H1 (cell line): ENCODE data around the gene WNT11. TPM values are rescaled to one million over a fixed set of nuclear protein-coding genes. Genes with fewer than 3 reads are reported as not detected.

Source experiments
- CTCF ChIA-PET: fragments of 300-600 bp; sonication (Branson Sonifier 250); formaldehyde crosslinking; loops from one replicate; lab custom pipeline; 2021; ENCODE audit not compliant: partially characterized antibody; lab: Charles Lee
- POLR2A ChIA-PET: fragments of 300-600 bp; sonication (Branson Sonifier 250); formaldehyde crosslinking; loops from one replicate; lab custom pipeline; 2021; ENCODE audit warnings: inconsistent platforms; ENCODE audit not compliant: partially characterized antibody; lab: Charles Lee
- DNase-seq, 2 experiments: peaks; one replicate each; pipeline versions ENCODE4 v3.0.0 to v3.0.0-alpha.2; 2010 to 2022; ENCODE audit warnings: low spot score in 2 of 2, low read depth in 1 of 2, mixed read lengths in 1 of 2
- FAIRE-seq: peaks from 2 replicates; lab custom pipeline; 2011; peaks lifted over from hg19 to GRCh38; lab: Jason Lieb, UNC
- H2AFZ ChIP-seq: 2 replicates; pipeline ENCODE4 v1.8.1; 2012; ENCODE audit warnings: low read length, inconsistent platforms
- H2AK5ac ChIP-seq: 2 replicates; pipeline ENCODE4 v1.6.1; 2013; ENCODE audit warnings: low read depth, low read length
- H2BK120ac ChIP-seq: replicated peaks from 2 replicates; pipeline ENCODE3; 2013; ENCODE audit warnings: low read depth, low read length, inconsistent platforms
- H2BK12ac ChIP-seq: 2 replicates; pipeline ENCODE4 v1.6.1; 2013; ENCODE audit warnings: low read depth, low read length
- H2BK15ac ChIP-seq: 2 replicates; pipeline ENCODE4 v1.6.1; 2013; ENCODE audit warnings: low read length
- H2BK20ac ChIP-seq: 2 replicates; pipeline ENCODE4 v1.6.1; 2013; ENCODE audit warnings: low read length
- H2BK5ac ChIP-seq: 2 replicates; pipeline ENCODE4 v1.6.1; 2013; ENCODE audit warnings: low read depth, low read length
- H3K14ac ChIP-seq: 2 replicates; pipeline ENCODE4 v1.6.1; 2013; ENCODE audit warnings: inconsistent platforms; ENCODE audit not compliant: insufficient read length
- H3K18ac ChIP-seq: 2 replicates; pipeline ENCODE4 v1.6.1; 2013; ENCODE audit warnings: low read length; ENCODE audit errors: extremely low read depth
- H3K23ac ChIP-seq: 2 replicates; pipeline ENCODE4 v1.6.1; 2013; ENCODE audit warnings: inconsistent platforms; ENCODE audit not compliant: insufficient read length
- H3K23me2 ChIP-seq: 2 replicates; pipeline ENCODE4 v1.6.1; 2013; ENCODE audit warnings: low read depth, low read length
- H3K27ac ChIP-seq: 2 replicates; pipeline ENCODE4 v1.6.1; 2011; ENCODE audit warnings: low read depth, low read length, inconsistent platforms
- H3K27me3 ChIP-seq, 4 experiments: replicated peaks in 1 of 4; 1 replicate in 1 of 4; 2 replicates in 3 of 4; pipeline versions ENCODE4 v1.6.1 to v1.8.1; 2011 to 2013; ENCODE audit warnings: low read length in 3 of 4, mild to moderate bottlenecking in 3 of 4, inconsistent platforms in 2 of 4, mixed read lengths in 2 of 4, moderate library complexity in 1 of 4; ENCODE audit not compliant: control insufficient read depth in 3 of 4, insufficient read depth in 3 of 4; ENCODE audit errors: extremely low read depth in 1 of 4
- H3K36me3 ChIP-seq, 4 experiments: 2 replicates each; pipeline versions ENCODE4 v1.6.1 to v1.8.1; 2011 to 2013; ENCODE audit warnings: mild to moderate bottlenecking in 4 of 4, low read length in 3 of 4, moderate library complexity in 2 of 4, control low read depth in 1 of 4, inconsistent platforms in 1 of 4; ENCODE audit not compliant: insufficient read depth in 4 of 4, control insufficient read depth in 2 of 4
- H3K4ac ChIP-seq: replicated peaks from 2 replicates; pipeline ENCODE3; 2013; ENCODE audit warnings: low read length, low read depth, mixed read lengths, inconsistent platforms; ENCODE audit not compliant: insufficient read length
- H3K4me1 ChIP-seq, 4 experiments: replicated peaks in 1 of 4; 1 replicate in 1 of 4; 2 replicates in 3 of 4; pipeline versions ENCODE4 v1.6.1 to v1.8.1; 2011 to 2013; ENCODE audit warnings: low read length in 3 of 4, inconsistent platforms in 2 of 4, mixed read lengths in 1 of 4; ENCODE audit not compliant: insufficient read depth in 4 of 4, control insufficient read depth in 3 of 4
- H3K4me2 ChIP-seq, 2 experiments: 2 replicates each; pipeline versions ENCODE4 v1.6.1 to v1.8.1; 2011 to 2013; ENCODE audit warnings: low read depth in 2 of 2, low read length in 2 of 2, control low read depth in 1 of 2, inconsistent platforms in 1 of 2, mild to moderate bottlenecking in 1 of 2; ENCODE audit not compliant: insufficient read depth in 1 of 2
- H3K4me3 ChIP-seq, 4 experiments: fragments of 200-600, 300-600 bp in 1 of 4; sonication (generic), shearing (Covaris generic), sonication (Bioruptor Twin) in 1 of 4; 2 replicates each; pipeline versions ENCODE4 v1.5.1 to v1.8.1; 2011 to 2016; ENCODE audit warnings: low read length in 4 of 4, low read depth in 3 of 4, control low read depth in 2 of 4, inconsistent platforms in 2 of 4, mild to moderate bottlenecking in 2 of 4, mixed read lengths in 1 of 4, moderate library complexity in 1 of 4; ENCODE audit not compliant: insufficient read depth in 2 of 4; ENCODE audit errors: extremely low read depth in 1 of 4
- H3K56ac ChIP-seq: replicated peaks from 2 replicates; pipeline ENCODE3; 2013; ENCODE audit warnings: low read depth, mild to moderate bottlenecking, mixed read lengths, low read length, inconsistent platforms; ENCODE audit not compliant: insufficient read length
- H3K79me1 ChIP-seq: 2 replicates; pipeline ENCODE4 v1.6.1; 2013; ENCODE audit warnings: low read depth, low read length, control low read depth
- H3K79me2 ChIP-seq, 2 experiments: 2 replicates each; pipeline versions ENCODE4 v1.6.1 to v1.8.1; 2012 to 2013; ENCODE audit warnings: low read length in 2 of 2, mild to moderate bottlenecking in 2 of 2, inconsistent platforms in 1 of 2; ENCODE audit not compliant: insufficient read depth in 2 of 2, control insufficient read depth in 1 of 2
- H3K9ac ChIP-seq, 4 experiments: replicated peaks in 1 of 4; 1 replicate in 1 of 4; 2 replicates in 3 of 4; pipeline versions ENCODE4 v1.6.1 to v1.8.1; 2011 to 2013; ENCODE audit warnings: low read depth in 3 of 4, low read length in 3 of 4, control low read depth in 2 of 4, mild to moderate bottlenecking in 2 of 4, moderate library complexity in 2 of 4, inconsistent platforms in 1 of 4; ENCODE audit errors: extremely low read depth in 1 of 4
- H3K9me3 ChIP-seq, 2 experiments: 2 replicates each; pipeline versions ENCODE4 v1.6.1 to v1.8.1; 2012 to 2013; ENCODE audit warnings: mild to moderate bottlenecking in 2 of 2, moderate library complexity in 2 of 2, control low read depth in 1 of 2, inconsistent platforms in 1 of 2, low read depth in 1 of 2, low read length in 1 of 2, mixed read lengths in 1 of 2; ENCODE audit not compliant: insufficient read depth in 2 of 2
- H4K20me1 ChIP-seq, 2 experiments: replicated peaks in 1 of 2; 2 replicates each; pipeline versions ENCODE3 to v1.8.1; 2011 to 2013; ENCODE audit warnings: inconsistent platforms in 2 of 2, low read length in 2 of 2, mild to moderate bottlenecking in 1 of 2; ENCODE audit not compliant: insufficient read depth in 2 of 2, control insufficient read depth in 1 of 2
- H4K5ac ChIP-seq: 2 replicates; pipeline ENCODE4 v1.6.1; 2013; ENCODE audit warnings: low read length, low read depth, mixed read lengths, inconsistent platforms; ENCODE audit not compliant: insufficient read length
- H4K8ac ChIP-seq: 2 replicates; pipeline ENCODE4 v1.8.0; 2013; ENCODE audit warnings: mild to moderate bottlenecking, moderate library complexity, low read length, inconsistent platforms; ENCODE audit not compliant: insufficient read depth; ENCODE audit errors: extremely low read depth
- H4K91ac ChIP-seq: replicated peaks from 2 replicates; pipeline ENCODE3; 2013; ENCODE audit warnings: low read length, mixed read lengths, inconsistent platforms; ENCODE audit not compliant: insufficient read length
- BACH1 ChIP-seq: IDR thresholded peaks from 2 replicates; pipeline ENCODE4 v1.6.1; 2012; ENCODE audit warnings: low read length, improper control_type of control experiment
- CHD1 ChIP-seq: IDR thresholded peaks from 2 replicates; pipeline ENCODE4 v1.6.1; 2012; ENCODE audit warnings: low read depth, low read length, improper control_type of control experiment
- CTBP2 ChIP-seq: IDR thresholded peaks from 2 replicates; pipeline ENCODE4 v1.7.0; 2011; ENCODE audit warnings: borderline replicate concordance, mild to moderate bottlenecking, moderate library complexity, mixed read lengths, low read length; ENCODE audit not compliant: insufficient read depth, insufficient read length
- HDAC2 ChIP-seq, 2 experiments: fragments of 300-600 bp in 1 of 2; sonication (generic) in 1 of 2; IDR thresholded peaks; 2 replicates each; pipeline ENCODE4 v1.6.1; 2011 to 2012; ENCODE audit warnings: low read depth in 2 of 2, low read length in 2 of 2, mild to moderate bottlenecking in 2 of 2, moderate library complexity in 2 of 2, borderline replicate concordance in 1 of 2, inconsistent platforms in 1 of 2
- KDM5A ChIP-seq: fragments of 200-600 bp; IDR thresholded peaks from 2 replicates; pipeline ENCODE4 v1.7.1; 2012; ENCODE audit warnings: mild to moderate bottlenecking, low read length, inconsistent platforms, mixed read lengths
- NANOG ChIP-seq: IDR thresholded peaks from 2 replicates; pipeline ENCODE4 v1.6.1; 2011; ENCODE audit warnings: low read length, low read depth, mild to moderate bottlenecking, inconsistent platforms; ENCODE audit not compliant: insufficient read depth, poor library complexity, severe bottlenecking
- SIRT6 ChIP-seq: IDR thresholded peaks from one replicate; pipeline ENCODE4 v1.7.1; 2012; ENCODE audit warnings: low read length, inconsistent platforms
- SP4 ChIP-seq: IDR thresholded peaks from 2 replicates; pipeline ENCODE4 v1.6.1; 2012; ENCODE audit warnings: low read length, inconsistent platforms
- TAF1 ChIP-seq: IDR thresholded peaks from 2 replicates; pipeline ENCODE4 v1.6.1; 2011; ENCODE audit warnings: mild to moderate bottlenecking, low read depth, low read length
- TAF7 ChIP-seq: optimal IDR thresholded peaks from 2 replicates; pipeline ENCODE3; 2011; ENCODE audit warnings: low read depth, mild to moderate bottlenecking, inconsistent platforms, low read length, moderate library complexity, borderline replicate concordance
- YY1 ChIP-seq: IDR thresholded peaks from 2 replicates; pipeline ENCODE4 v1.6.1; 2011; ENCODE audit warnings: low read depth, mild to moderate bottlenecking, low read length
- WGBS, 2 experiments: shearing (Covaris generic) in 1 of 2; methylation state at CpG; one replicate each; pipeline versions ENCODE4 v1.1.6 to v1.1.7; 2013 to 2015; ENCODE audit warnings: low lambda C conversion rate in 2 of 2, mixed read lengths in 2 of 2, inconsistent platforms in 1 of 2, low coverage in 1 of 2, missing lambda C conversion rate in 1 of 2; ENCODE audit not compliant: insufficient replicate concordance in 2 of 2, insufficient coverage in 1 of 2, insufficient read length in 1 of 2; ENCODE audit errors: extremely low coverage in 1 of 2, missing lambda C conversion rate in 1 of 2; 5-methylcytosine and 5-hydroxymethylcytosine counted together
- polyA plus RNA-seq, 7 experiments: library from polyadenylated mRNA; depleted of rRNA in 3 of 7; stranded (reverse) in 5 of 7; unstranded in 2 of 7; fragments of >200 nt in 5 of 7; fragments of 200-250 nt in 2 of 7; gene quantifications; 1 replicate in 5 of 7; 2 replicates in 1 of 7; 4 replicates in 1 of 7; pipeline versions ENCODE4 v1.2.1 to v1.2.3, GENCODE V29; 2011 to 2013; ENCODE audit warnings: missing spikeins in 2 of 7, mixed read lengths in 2 of 7
- total RNA-seq: library from RNA; stranded (reverse); fragmentation: NEBNext Ultra II Directional; extraction: Animal tissue kit (Norgen Biotek cat#: 25700); gene quantifications from 2 replicates; pipeline ENCODE4 v1.2.1, GENCODE V29; 2021
- TF ChIP-seq, protein P1 (sequence below): IDR thresholded peaks from 2 replicates; pipeline ENCODE4 v1.6.1; 2012; ENCODE audit warnings: low read length, inconsistent platforms
- TF ChIP-seq, protein P2 (sequence below): IDR thresholded peaks from 2 replicates; pipeline ENCODE4 v1.6.1; 2012; ENCODE audit warnings: inconsistent platforms

The WNT11 gene
- total and polyA plus RNA-seq, 2 of the 8 experiments (the other 6 are each of a cell fraction or from before 2014, with no cell fraction given) = 0.11 to 0.45 TPM

DNA sequence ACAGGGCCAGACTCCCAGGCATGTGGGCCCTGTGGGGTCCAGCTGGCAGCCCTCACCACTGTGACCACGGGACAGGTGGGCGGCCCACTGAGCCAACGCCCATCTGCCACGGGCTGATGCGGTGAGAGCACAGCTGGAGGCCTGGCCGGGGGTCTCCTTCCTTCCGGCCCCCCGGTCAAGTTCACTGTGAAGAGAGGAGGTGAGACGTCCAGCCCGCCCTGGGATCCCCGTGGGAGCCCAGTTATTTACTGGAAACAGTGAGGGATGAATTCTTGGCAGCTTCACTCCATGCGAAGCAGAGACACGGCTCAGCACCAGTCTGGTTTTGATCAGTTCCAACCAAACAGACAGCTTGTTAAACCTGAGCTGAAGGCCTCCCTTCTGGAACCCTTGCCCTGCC is 38.7 kb downstream of the WNT11 start:
- Histone ChIP-seq H3K56ac (no peak overlapping the region), H3K18ac (no peak overlapping the region), H2BK120ac (no peak overlapping the region), H3K4ac (no peak overlapping the region), H3K79me1 (no peaks in the 10 kb centered on the region), H3K14ac (no peak overlapping the region), H2AFZ (no peak overlapping the region), H3K27ac (no peak overlapping the region), H2BK20ac (no peak overlapping the region), H4K8ac (no peak overlapping the region), H3K23me2 (no peaks in the 10 kb centered on the region), H2BK15ac (no peak overlapping the region), H3K23ac (no peak overlapping the region), H2AK5ac (no peak overlapping the region), H3K9me3 (no peaks in the 10 kb centered on the region), H3K27me3 (peaks cover 9 to 52% (median 27%) of the 10 kb centered on the region in 4 experiments), H2BK12ac (no peak overlapping the region), H4K91ac (no peak overlapping the region), H3K79me2 (no peaks in the 10 kb centered on the region), H3K36me3 (no peaks in the 10 kb centered on the region), H3K4me3 (no peak overlapping the region), H3K4me1 (peaks cover 0 to 3% (median under 1%) of the 10 kb centered on the region in 4 experiments; a peak in 3 of 7 replicates), H4K5ac (no peak overlapping the region), H3K4me2 (no peak overlapping the region), H4K20me1 (peaks cover 0 to 5% of the 10 kb centered on the region in 2 experiments), H3K9ac (no peak overlapping the region), H2BK5ac (no peak overlapping the region)
- ChIA-PET POLR2A (no interaction called here), CTCF (interaction anchor here (1.9 kb wide), 1 partner anchor 40 kb away, joined by 7 read pairs; no protein-coding TSS in a partner anchor)
- DNase-seq = no peak
- no peak for FAIRE-seq
- WGBS, 2 experiments = 82% methylated on average over 13 of the region's 13 CpGs; no CpG with 5 or more reads in 1 of the 2 experiments
- TF ChIP-seq CHD1 = no peak
- TF ChIP-seq, protein P1, sequence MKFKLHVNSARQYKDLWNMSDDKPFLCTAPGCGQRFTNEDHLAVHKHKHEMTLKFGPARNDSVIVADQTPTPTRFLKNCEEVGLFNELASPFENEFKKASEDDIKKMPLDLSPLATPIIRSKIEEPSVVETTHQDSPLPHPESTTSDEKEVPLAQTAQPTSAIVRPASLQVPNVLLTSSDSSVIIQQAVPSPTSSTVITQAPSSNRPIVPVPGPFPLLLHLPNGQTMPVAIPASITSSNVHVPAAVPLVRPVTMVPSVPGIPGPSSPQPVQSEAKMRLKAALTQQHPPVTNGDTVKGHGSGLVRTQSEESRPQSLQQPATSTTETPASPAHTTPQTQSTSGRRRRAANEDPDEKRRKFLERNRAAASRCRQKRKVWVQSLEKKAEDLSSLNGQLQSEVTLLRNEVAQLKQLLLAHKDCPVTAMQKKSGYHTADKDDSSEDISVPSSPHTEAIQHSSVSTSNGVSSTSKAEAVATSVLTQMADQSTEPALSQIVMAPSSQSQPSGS = no peak
- TF ChIP-seq YY1 = no peak
- TF ChIP-seq SP4 = no peak
- TF ChIP-seq CTBP2 = no peak
- TF ChIP-seq KDM5A = no peak
- TF ChIP-seq HDAC2 (IDR thresholded peaks at IDR 0.05; ENCODE audit: borderline replicate concordance in 1 of 2, low read depth in 2 of 2, low read length in 2 of 2) = no peak
- TF ChIP-seq, protein P2, sequence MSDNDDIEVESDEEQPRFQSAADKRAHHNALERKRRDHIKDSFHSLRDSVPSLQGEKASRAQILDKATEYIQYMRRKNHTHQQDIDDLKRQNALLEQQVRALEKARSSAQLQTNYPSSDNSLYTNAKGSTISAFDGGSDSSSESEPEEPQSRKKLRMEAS = no peak
- no peak for TF ChIP-seq SIRT6
- TF ChIP-seq TAF1 = no peak
- TF ChIP-seq TAF7 = no peak
- no peak for TF ChIP-seq NANOG
- no peak for TF ChIP-seq BACH1
